GM21515 (cell line): ENCODE results near the gene GALNT2.
A peak's percentile ranks its signal among the peaks of the same experiment; 100 is the strongest.

Source experiments
- ATAC-seq: cut with Tn5 transposase; IDR thresholded peaks from one replicate; pipeline ENCODE4 v1.9.1; 2021; ENCODE audit not compliant: unreplicated experiment

GALNT2 gene

DNA sequence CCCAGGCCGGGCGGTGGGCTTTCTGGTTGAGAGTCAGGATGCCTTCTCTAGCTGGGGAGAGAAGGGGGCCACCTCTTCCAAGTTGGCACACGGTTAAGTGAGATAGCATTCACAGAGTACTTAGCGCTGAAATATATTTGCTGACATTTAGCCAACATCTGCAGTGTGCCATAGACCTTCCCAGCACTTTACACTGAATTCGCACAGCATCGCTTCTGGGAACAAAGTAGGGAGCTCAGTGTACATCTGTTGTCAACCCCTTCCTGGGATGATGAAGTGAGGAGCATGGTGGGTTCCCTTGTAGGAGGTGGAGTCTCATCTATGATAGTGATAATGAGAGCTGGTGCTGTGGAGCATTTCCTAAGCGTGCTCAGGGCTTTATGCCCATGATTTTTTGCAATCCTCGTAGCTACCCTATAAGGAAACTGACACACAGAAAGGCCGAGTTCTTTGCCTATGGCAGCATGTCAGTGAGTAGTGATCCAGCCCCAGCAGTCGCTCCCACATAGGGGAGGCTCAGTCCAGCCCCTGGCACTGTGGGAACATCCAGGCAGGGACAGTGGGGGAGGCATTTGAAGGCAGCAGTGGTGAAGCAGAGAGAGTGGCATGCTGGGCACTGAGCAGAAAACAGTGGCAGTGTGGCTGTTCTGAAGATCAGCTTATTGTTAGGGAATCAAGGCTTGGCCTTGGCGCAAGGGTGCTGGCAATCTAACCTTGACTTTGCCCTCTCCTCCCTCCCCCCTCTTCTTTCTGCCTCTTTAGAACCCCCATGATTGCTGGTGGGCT, 182.8 kb downstream of the GALNT2 start:
- no peak for ATAC-seq

DNA sequence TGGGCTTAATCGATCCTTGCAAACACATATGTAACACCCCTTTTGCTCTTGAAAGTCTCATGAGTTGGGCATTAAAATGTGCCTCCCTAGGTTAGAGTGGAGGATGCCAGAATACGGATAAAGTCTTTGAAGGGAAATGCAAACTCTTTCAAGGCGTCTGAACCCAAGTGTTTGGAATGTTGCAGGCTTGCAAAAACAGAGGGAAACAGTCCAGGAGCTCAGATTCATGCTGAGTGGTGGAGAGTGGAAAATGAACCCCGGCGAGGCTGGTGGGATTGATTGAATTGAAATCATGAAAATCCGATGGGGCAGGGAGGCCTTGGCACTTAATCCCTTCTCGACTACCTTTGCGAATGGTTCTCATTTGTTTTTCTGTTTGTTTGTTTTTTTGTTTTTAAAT, 183.6 kb downstream of the GALNT2 start:
- no peak for ATAC-seq

- peak; percentile 54 for ATAC-seq
Observed at GRCh38 chr1:230251644-230252191, 184.7 kb downstream of the GALNT2 start.

- ATAC-seq: no peak
Observed at GRCh38 chr1:230253150-230253549, 186.1 kb downstream of the GALNT2 start.

- ATAC-seq: no peak
Observed at GRCh38 chr1:230254265-230254664, 187.2 kb downstream of the GALNT2 start.

- ATAC-seq: no peak
Observed at GRCh38 chr1:230255116-230255515, 188.1 kb downstream of the GALNT2 start.

- no peak for ATAC-seq
Observed at GRCh38 chr1:230255991-230256390, 189.0 kb downstream of the GALNT2 start.

GRCh38 chr1:230256896-230257295, 189.9 kb downstream of the GALNT2 start:
- no peak for ATAC-seq

- ATAC-seq: no peak
Observed at GRCh38 chr1:230259621-230260020, 192.6 kb downstream of the GALNT2 start.

GRCh38 chr1:230260831-230261230, 193.8 kb downstream of the GALNT2 start:
- ATAC-seq: no peak

DNA sequence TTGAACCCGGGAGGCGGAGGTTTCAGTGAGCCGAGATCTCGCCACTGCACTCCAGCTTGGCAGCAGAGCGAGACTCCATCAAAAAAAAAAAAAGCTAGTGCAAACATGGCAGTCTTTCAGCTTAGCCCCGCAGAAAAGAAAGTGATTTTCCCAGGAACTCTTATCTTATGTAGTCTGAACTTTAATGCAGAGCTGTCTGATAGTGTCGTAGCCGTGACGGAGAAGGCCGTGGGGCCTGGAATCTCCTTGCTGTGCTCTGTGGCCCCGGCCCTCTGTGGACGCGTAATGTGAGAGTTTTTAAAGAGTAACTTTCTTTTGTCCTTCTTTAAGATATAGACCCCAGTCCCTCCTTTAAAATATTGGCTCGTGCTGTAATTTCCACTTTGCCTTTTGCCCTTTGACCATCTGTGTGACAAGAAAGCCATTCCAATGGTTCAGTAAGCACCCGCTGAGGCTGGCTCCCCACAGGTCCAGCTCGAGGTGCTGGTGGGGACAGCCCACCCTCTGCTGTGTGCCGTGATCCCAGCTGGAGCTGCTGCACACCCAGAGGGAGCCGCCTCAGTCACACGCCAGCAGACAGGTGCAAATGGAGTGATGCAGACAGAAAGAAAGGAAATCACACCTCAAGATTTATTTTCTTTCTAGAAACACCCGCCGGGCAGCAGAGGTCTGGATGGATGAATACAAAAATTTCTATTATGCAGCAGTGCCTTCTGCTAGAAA, 195.1 kb downstream of the GALNT2 start:
- no peak for ATAC-seq

DNA sequence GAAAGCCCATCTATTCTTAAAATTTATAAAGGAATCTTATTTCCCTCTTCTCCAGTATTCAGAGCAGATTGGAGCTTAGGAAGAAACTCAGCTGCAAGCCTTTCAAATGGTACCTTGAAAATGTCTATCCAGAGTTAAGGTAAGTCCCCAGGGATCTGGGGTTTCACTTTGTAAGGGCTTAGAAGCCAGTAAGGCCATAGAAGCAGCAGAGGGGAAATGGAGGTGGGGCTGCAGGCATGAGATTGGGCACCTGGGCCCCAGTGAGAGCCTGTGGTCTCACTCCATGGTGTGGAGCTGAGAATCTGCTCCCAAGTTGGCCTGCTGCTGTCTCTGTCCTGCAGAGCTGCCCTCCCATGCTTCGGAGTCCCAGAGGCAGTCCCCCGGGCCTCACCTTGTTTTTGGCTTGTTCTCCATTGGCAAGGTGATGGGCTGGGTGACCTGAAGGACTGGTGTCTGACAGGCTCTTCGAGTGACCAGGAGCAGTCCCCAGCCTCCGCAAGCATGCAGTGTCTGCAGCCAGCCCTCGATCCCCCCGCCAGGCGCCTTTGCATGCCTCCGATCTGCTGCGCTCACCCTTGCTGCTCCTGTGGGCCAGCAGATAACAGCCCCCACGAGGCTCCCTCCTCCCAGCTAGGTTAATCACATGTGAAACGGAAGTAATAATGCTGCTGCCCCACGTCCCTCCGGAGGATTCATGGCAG, 196.0 kb downstream of the GALNT2 start:
- no peak for ATAC-seq

GRCh38 chr1:230263568-230264195, 196.6 kb downstream of the GALNT2 start:
- ATAC-seq: no peak

- ATAC-seq: no peak
Observed at GRCh38 chr1:230264342-230264741, 197.3 kb downstream of the GALNT2 start.

DNA sequence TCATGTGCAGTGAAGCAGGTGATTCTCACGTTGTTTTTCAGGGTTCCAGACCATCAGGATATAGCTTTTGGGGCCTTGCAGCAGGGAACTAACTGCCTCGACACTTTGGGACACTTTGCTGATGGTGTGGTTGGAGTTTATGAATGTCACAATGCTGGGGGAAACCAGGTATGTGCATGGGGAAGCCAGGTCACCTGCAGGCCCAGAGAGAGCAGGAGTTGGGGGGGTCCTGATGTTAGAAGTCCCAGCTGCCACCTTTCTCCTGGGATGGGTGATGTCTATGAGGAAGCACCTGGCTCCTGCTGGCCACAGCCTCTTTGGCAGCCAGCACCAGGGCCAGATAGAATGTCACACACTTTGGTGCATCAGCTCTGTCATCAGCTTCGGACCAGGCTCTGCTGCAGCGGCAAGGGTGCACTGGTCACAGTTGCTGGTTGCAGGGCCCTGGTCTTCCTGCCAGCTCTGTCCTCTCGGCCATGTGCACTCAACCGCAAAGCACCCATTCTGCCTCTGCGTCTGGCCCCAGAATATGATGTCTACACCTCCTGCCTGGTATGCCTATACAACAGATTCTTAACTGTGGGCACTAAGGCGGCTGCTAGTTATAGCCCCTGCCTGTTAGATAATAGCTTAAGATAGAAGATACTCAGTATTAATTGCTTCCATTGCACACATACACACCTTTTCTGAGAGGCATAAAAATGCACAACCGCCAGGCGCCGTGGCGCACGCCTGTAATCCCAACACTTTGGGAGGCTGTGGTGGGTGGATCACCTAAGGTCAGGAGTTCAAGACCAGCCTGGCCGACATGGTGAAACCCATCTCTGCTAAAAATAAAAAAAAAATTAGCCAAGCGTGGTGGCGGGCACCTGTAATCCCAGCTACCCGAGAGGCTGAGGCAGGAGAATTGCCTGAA, 198.4 kb downstream of the GALNT2 start:
- no peak for ATAC-seq

GRCh38 chr1:230266456-230266855, 199.4 kb downstream of the GALNT2 start:
- no peak for ATAC-seq

GRCh38 chr1:230267338-230268065, 200.5 kb downstream of the GALNT2 start:
- no peak for ATAC-seq

DNA sequence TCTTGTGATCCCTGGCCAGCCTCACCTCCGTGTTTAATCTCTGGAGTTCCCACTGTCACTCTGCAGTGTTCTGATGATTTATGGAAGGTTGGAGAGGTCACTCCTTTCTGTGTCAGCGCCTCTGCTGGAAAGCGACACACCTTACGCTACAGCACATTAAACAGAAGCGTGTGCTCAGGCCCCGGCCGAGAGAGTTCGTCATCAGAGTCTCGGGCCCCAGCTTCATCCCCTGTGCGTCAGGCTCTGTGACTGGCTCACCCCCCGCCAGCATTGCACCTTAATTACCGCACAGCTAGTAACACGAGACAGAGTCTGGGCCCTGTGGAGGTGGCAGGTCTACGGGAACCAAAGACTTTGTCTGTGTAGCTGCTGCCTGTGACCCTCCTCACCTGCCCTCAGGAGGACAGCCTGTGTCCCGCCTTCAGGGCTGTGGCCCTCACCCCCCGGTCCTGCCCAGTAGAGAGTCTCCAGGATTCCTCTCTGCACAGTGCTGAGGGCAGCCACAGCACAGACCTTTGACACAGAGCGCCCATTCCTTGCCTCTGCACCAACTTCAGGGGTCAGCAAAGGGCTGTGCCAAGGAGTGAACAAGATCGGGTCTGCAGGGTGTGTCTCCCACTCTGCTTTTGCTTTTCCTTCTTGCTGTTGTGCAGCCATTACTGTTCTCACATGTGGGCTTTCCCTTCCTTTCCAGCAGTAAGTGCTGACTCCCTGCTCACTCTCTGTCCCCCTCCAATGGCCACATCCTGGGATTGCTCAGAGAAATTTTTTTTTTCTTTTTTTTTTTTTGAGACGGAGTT, 201.5 kb downstream of the GALNT2 start:
- no peak for ATAC-seq

GRCh38 chr1:230270185-230270558, 203.1 kb downstream of the GALNT2 start:
- peak; percentile 12 for ATAC-seq
